HEK293T (cell line): ENCODE results near the gene TMEM219.
"Not testable (repeated sequence)": the region's sequence is repeated elsewhere in the genome, so short reads cannot be mapped to it uniquely, and the experiment has no call there.

Experiments
- CTCF ChIA-PET: fragments of 350-600 bp; formaldehyde crosslinking; extraction: SDS; loops from one replicate; lab custom pipeline; 2021; ENCODE audit warnings: antibody characterized with exemption, inconsistent platforms; lab: Yijun Ruan, JAX
- POLR2A ChIA-PET: fragments of 350-600 bp; formaldehyde crosslinking; extraction: SDS; loops from one replicate; lab custom pipeline; 2020; ENCODE audit warnings: antibody characterized with exemption, inconsistent platforms; lab: Yijun Ruan, JAX
- DNase-seq: peaks from one replicate; pipeline ENCODE4 v3.0.0; 2012; ENCODE audit warnings: mixed read lengths; ENCODE audit errors: extremely low spot score
- ARNT ChIP-seq: fragments of 450-650 bp; IDR thresholded peaks from 2 replicates; pipeline ENCODE4 v1.6.1; 2017; ENCODE audit warnings: mild to moderate bottlenecking
- BHLHE40 ChIP-seq: fragments of 450-650 bp; IDR thresholded peaks from 2 replicates; pipeline ENCODE4 v1.6.1; 2016; ENCODE audit warnings: mild to moderate bottlenecking, moderate library complexity, borderline replicate concordance
- CTBP1 ChIP-seq: fragments of 450-650 bp; IDR thresholded peaks from 2 replicates; pipeline ENCODE4 v1.6.1; 2016; ENCODE audit warnings: borderline replicate concordance
- ELF4 ChIP-seq: fragments of 450-650 bp; IDR thresholded peaks from 2 replicates; pipeline ENCODE4 v1.6.1; 2017; ENCODE audit warnings: antibody characterized with exemption
- FOXA1 ChIP-seq: fragments of 450-650 bp; IDR thresholded peaks from 2 replicates; pipeline ENCODE4 v1.6.1; 2016; ENCODE audit warnings: mild to moderate bottlenecking
- FOXK2 ChIP-seq: fragments of 450-650 bp; IDR thresholded peaks from 2 replicates; pipeline ENCODE4 v1.6.1; 2016; ENCODE audit warnings: mild to moderate bottlenecking
- FOXM1 ChIP-seq: fragments of 450-650 bp; IDR thresholded peaks from 2 replicates; pipeline ENCODE4 v1.6.1; 2017; ENCODE audit warnings: mild to moderate bottlenecking, borderline replicate concordance
- HDGF ChIP-seq: fragments of 450-650 bp; IDR thresholded peaks from 2 replicates; pipeline ENCODE4 v1.6.1; 2017; ENCODE audit warnings: antibody characterized with exemption, borderline replicate concordance
- L3MBTL2 ChIP-seq: fragments of 450-650 bp; conservative IDR thresholded peaks from 2 replicates; pipeline ENCODE4 v1.6.1; 2016; ENCODE audit warnings: mild to moderate bottlenecking
- LEF1 ChIP-seq: fragments of 450-650 bp; IDR thresholded peaks from 2 replicates; pipeline ENCODE4 v1.6.1; 2017; ENCODE audit warnings: mild to moderate bottlenecking, borderline replicate concordance
- NFRKB ChIP-seq: fragments of 450-650 bp; IDR thresholded peaks from 2 replicates; pipeline ENCODE4 v1.6.1; 2016; ENCODE audit warnings: mild to moderate bottlenecking, moderate library complexity
- SP1 ChIP-seq: fragments of 450-650 bp; IDR thresholded peaks from 2 replicates; pipeline ENCODE4 v1.6.1; 2017
- SUZ12 ChIP-seq: fragments of 450-650 bp; IDR thresholded peaks from 2 replicates; pipeline ENCODE4 v1.6.1; 2016; ENCODE audit warnings: mild to moderate bottlenecking
- TARDBP ChIP-seq: fragments of 450-650 bp; IDR thresholded peaks from 2 replicates; pipeline ENCODE4 v1.6.1; 2016
- ZNF384 ChIP-seq: fragments of 450-650 bp; IDR thresholded peaks from 2 replicates; pipeline ENCODE4 v1.6.1; 2016
- TF ChIP-seq, protein P1 (sequence below): fragments of 450-650 bp; IDR thresholded peaks from 2 replicates; pipeline ENCODE4 v1.6.1; 2016

Gene TMEM219

DNA sequence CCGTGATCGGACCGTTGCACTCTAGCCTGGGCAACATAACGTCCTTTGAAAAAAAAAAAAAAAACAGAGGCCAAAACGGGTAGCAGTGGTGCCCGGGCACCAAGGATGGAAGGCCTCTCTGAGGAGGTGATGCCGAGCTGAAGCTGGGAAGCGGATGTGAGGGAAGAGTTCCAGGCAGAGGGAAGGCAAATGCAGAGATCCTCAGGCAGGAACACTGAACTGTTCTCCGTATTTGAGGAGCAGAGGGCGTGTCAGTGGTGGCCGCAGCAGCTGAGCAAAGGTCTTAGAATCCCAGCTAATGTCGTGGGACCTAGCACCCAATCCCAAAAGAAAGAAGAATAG lies 35.2 kb upstream of the TMEM219 start:
- DNase-seq, result peak; percentile 51
- ChIA-PET POLR2A (interaction anchor here (0.8 to 5.0 kb wide), 31 partner anchors 9 to 165 kb away, joined by 3 to 76 read pairs (median 8); partner anchors contain the start of genes ASPHD1, CDIPT, HIRIP3 and INO80E), CTCF (interaction anchor here (0.8 to 1.8 kb wide), 6 partner anchors 11 to 226 kb away, joined by 3 to 5 read pairs (median 3); no protein-coding TSS in a partner anchor)
- no peak for TF ChIP-seq ELF4
- TF ChIP-seq ZNF384, result peak; percentile 48; the same call in 1 of the 2 replicates

DNA sequence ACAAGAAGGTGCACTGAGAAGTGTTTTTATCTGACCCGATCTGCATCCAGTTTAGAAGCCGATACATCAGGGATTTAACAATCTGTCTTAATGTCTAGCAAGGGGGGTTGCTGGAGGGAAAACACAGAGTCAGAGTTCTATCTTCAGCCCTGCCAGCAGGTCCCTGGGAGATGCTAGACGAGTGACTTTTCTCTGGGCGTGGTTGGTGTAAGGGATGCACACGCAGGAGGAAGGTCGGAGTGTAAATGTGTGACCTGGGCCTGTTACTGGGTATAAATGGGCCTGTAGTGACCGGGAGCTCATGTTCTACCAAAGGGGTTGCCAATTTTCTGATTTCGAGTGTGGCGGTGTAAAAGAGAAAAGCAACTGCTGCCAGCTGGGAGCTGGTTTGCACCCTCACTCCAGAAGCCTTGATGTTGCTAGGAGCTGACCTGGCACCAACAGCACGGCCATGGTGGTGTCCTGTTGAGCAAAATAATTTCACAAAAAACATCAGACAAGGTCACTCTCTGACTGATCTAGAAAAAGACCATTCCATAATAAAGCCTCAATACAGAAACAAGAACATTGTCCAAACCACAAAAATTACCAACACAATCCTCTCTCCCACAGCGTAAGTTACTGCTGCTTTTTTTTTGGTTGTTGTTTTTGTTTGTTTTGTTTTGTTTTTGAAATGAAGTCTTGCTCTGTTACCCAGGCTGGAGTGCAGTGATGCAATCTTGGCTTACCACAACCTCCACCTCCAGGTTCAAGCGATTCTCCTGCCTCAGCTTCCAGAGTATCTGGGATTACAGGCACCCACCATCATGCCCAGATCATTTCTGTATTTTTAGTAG lies 34.6 kb upstream of the TMEM219 start:
- ChIA-PET POLR2A (interaction anchor here (1.2 to 5.0 kb wide), 27 partner anchors 9 to 121 kb away, joined by 3 to 76 read pairs (median 8); partner anchors contain the start of genes ASPHD1, CDIPT, HIRIP3 and INO80E), CTCF (interaction anchor here (1.1 to 2.1 kb wide), 4 partner anchors 11 to 110 kb away, joined by 3 to 5 read pairs (median 4); no protein-coding TSS in a partner anchor)
- no peak for DNase-seq
- no peak for TF ChIP-seq BHLHE40
- TF ChIP-seq LEF1, result no peak
- TF ChIP-seq, protein P1, sequence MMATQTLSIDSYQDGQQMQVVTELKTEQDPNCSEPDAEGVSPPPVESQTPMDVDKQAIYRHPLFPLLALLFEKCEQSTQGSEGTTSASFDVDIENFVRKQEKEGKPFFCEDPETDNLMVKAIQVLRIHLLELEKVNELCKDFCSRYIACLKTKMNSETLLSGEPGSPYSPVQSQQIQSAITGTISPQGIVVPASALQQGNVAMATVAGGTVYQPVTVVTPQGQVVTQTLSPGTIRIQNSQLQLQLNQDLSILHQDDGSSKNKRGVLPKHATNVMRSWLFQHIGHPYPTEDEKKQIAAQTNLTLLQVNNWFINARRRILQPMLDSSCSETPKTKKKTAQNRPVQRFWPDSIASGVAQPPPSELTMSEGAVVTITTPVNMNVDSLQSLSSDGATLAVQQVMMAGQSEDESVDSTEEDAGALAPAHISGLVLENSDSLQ, result no peak
- TF ChIP-seq FOXK2, result no peak
- no peak for TF ChIP-seq FOXA1
- no peak for TF ChIP-seq NFRKB
- TF ChIP-seq ELF4, result no peak
- no peak for TF ChIP-seq TARDBP
- TF ChIP-seq FOXM1, result no peak
- TF ChIP-seq ARNT, result no peak
- no peak for TF ChIP-seq SP1
- TF ChIP-seq ZNF384, result no peak
- no peak for TF ChIP-seq CTBP1
- TF ChIP-seq SUZ12, result no peak
- TF ChIP-seq L3MBTL2, result no peak
- no peak for TF ChIP-seq HDGF

DNA sequence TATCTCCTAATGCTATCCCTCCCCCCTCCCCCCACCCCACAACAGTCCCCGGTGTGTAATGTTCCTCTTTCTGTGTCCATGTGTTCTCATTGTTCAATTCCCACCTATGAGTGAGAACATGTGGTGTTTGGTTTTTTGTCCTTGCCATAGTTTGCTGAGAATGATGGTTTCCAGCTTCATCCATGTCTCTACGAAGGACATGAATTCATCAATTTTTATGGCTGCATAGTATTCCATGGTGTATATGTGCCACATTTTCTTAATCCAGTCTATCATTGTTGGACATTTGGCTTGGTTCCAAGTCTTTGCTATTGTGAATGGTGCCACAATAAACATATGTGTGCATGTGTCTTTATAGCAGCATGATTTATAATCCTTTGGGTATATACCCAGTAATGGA lies 30.1 kb upstream of the TMEM219 start:
- CTCF ChIA-PET, DNase-seq, POLR2A ChIA-PET: not testable (repeated sequence)

DNA sequence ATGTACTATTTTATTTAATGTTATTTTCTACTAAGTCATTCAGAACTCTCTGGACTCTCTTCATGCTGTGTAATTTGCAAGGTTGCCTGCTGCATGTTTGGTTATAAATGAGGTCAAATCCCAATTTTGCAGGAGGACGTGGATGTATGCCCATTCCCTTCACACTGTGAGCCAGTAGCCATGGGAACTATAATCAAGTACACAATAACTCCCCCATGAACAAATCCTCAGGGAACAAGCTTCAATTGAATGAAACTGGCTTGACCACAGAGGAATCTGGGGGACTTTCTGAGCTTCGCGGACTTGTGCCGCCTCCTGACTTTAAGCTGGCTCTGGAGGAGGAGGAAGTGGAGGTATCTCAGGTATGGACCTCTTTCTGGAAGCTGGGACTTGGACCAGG lies 21.2 kb upstream of the TMEM219 start:
- POLR2A ChIA-PET, result interaction anchor here (1.1 to 6.8 kb wide), 2 partner anchors 14 to 49 kb away, joined by 3 to 76 read pairs; partner anchors contain the start of gene KCTD13
- CTCF ChIA-PET, result no interaction called here
- DNase-seq, result no peak
- no peak for TF ChIP-seq ZNF384

DNA sequence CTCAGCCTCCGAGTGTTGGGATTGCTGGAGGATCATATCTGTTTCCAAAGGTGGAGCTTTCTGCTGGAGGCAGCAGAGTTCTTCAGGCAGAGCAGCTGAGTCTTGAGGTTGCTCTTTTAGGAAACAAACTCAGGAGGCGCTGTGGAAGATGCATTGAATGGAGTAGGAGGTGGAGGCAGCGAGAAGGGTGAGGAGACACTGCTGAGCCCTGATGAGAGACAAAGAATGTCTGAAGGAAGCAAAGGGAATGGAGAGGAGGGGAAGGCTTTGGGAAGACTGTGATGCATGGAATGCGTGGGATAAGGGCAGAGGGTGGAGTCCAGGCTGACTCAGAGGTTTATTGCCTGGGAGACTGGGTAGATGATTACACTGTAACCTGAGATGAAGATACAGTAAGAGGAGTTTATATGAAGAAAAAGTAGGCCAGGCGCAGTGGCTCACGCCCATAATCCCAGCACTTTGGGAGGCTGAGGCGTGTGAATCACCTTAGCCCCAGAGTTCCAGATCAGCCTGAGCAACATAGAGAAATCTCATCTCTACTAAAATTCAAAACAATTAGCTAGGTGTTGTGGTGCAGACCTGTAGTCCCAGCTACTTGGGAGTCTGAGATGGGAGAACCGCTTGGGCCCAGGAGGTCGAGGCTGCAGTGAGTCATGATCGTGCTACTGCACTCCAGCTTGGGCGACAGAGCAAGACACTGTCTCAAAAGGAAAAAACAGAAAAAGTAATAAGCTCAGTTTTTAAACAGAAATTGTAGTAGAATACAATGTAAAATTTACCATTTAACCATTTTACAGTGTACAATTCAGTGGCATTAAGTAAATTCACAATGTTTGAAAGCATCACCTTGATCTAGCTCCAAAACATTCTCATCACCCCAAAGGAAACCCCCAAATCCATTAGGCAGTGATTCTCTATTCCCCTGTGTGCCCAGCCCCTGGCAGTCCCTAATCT lies 17.8 kb upstream of the TMEM219 start:
- POLR2A ChIA-PET, result interaction anchor here (0.7 to 6.8 kb wide), 13 partner anchors 10 to 133 kb away, joined by 3 to 76 read pairs (median 4); partner anchors contain the start of genes CDIPT, HIRIP3, KCTD13 and TAOK2
- CTCF ChIA-PET, result interaction anchor here (0.6 to 1.9 kb wide), 9 partner anchors 9 to 223 kb away, joined by 3 to 9 read pairs (median 3); partner anchors contain the start of genes TAOK2 and TMEM219
- TF ChIP-seq ARNT (no peak), BHLHE40 (no peak), SP1 (no peak), CTBP1 (peak; percentile 95), LEF1 (no peak), NFRKB (no peak), FOXA1 (no peak)
- DNase-seq, result peak; percentile 87

DNA sequence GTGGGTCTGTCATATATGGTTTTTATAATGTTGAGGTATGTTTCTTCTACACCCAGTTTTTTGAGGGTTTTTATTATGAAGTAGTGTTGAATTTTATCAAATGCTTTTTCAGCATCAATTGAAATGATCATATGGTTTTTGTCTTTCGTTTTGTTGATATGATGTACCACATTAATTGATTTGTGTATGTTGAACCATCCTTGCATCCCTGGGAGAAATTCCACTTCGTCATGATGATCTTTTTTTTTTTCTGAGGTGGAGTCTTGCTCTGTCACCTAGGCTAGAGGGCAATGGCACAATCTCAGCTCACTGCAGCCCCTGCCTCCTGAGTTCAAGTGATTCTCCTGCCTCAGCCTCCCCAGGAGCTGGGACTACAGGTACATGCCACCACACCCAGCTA lies 14.0 kb upstream of the TMEM219 start:
- CTCF ChIA-PET, result interaction anchor here (1.1 kb wide), 1 partner anchor 84 kb away, joined by 5 read pairs; no protein-coding TSS in a partner anchor
- TF ChIP-seq ZNF384 (no peak), LEF1 (no peak), FOXA1 (no peak)
- no peak for DNase-seq
- POLR2A ChIA-PET, result interaction anchor here (0.8 to 7.5 kb wide), 2 partner anchors 13 to 22 kb away, joined by 4 to 54 read pairs; partner anchors contain the start of genes KCTD13 and TMEM219

DNA sequence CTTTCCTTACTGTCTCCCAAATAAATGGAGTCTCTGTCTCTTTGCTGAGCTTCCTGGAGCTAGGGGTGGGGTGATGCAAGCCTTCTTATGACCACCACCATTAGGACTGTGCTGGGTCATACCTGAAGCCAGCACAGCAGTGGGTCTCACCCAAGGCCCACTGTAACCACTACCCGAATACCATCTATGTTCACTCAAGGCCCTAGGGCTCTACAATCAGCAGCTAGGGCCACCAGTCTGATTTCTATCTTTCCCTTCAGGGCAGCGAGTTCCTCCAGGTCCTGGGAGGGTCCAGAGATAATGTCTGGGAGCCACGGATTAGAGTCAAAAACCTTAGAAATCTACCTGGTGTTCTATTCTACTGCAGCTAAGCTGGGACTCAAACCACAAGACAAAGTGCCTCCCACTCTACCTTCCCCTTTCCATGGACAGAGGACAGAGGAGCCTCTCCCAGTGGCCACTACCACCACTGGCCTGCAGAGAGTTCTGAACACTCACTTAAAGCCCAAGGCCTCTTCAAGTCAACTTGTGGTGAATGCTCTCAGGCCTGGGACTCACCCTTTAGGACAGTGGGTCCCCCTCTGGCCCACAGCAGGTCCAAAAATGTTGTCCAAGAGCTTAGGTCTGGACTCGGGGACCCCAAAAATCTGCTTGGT lies 10.9 kb upstream of the TMEM219 start:
- POLR2A ChIA-PET, result interaction anchor here (2.2 to 7.5 kb wide), 2 partner anchors 10 to 25 kb away, joined by 8 to 54 read pairs; partner anchors contain the start of genes KCTD13 and TMEM219
- CTCF ChIA-PET, result no interaction called here
- DNase-seq, result no peak
- TF ChIP-seq ARNT (no peak), L3MBTL2 (no peak), BHLHE40 (no peak), HDGF (no peak), LEF1 (no peak), FOXM1 (no peak), ELF4 (no peak), ZNF384 (no peak), FOXA1 (no peak), SUZ12 (no peak), NFRKB (no peak), CTBP1 (no peak)
